ENCODE measurements around the gene MUC5AC. TPM values are rescaled to one million over a fixed set of nuclear protein-coding genes. Genes with fewer than 3 reads are reported as not detected.

The MUC5AC gene
- total RNA-seq, 1 experiment from 2014 or later, result under 0.01 TPM

DNA sequence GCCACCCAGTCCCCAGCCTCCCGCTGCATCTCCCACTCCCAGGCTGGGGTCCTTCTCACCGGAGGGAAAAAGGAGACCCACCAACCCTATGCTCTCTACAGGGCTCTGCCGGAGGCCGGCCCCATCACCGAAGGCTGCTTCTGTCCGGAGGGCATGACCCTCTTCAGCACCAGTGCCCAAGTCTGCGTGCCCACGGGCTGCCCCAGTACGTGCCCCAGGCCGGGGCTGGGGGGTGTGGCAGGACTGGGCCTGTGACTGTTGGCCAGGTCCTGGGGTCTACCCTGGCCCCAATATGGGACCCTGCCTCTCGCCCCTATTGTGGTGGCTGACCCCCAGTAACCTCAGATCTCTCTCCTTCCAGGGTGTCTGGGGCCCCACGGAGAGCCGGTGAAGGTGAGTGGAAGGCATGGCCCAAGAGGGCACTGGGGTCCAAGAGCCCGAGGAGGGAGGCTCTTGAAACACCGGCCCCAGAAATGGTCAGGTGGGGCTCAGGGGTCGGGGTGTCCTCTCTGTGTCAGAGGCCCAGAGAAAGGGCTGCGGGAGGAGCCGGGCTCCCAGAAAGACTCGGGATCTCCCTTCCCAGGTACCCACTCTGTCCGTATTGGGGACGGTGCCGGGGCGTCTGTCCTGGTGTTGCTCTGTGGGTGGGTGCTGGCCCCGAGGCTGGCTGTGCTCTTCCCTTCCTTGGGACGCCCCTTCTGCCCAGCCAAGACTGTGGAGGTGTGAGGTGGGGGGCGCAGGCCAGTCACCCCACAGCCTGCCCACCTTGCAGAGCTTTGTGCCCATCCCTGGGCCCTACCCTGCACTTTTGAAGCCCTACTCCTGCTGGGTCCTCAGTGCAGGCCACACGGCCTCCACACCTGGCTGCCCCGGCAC is 39.0 kb downstream of the MUC5AC start:
- BruUV-seq (replicated peaks), result no TSS peak
- no peaks in the 10 kb centered on the region for H3K9me2 ChIP-seq (ENCODE audit: insufficient read depth)
- no peak overlapping the region for H3K4me2 ChIP-seq (ENCODE audit: low read length)
- no peak overlapping the region for H3K9ac ChIP-seq (ENCODE audit: low read length)
- intact Hi-C loops (cut with micrococcal nuclease), result no loop called here
- no peak overlapping the region for H2AFZ ChIP-seq (ENCODE audit: low read depth, low read length, poor library complexity, severe bottlenecking)
- H3K36me3 ChIP-seq (ENCODE audit: control insufficient read depth in 1 of 2, insufficient read depth in 2 of 2, low read length in 2 of 2), result no peaks in the 10 kb centered on the region
- no peaks in the 10 kb centered on the region for H3K27me3 ChIP-seq (ENCODE audit: insufficient read depth, low read length)
- no peaks in the 10 kb centered on the region for H3K79me2 ChIP-seq (ENCODE audit: insufficient read depth, low read length)
- no peak overlapping the region for H3K27ac ChIP-seq (ENCODE audit: low read depth, low read length)
- CTCF ChIA-PET, result no interaction called here
- no peak for DNase-seq (ENCODE audit: low read depth, low spot score)
- RAD21 ChIA-PET (ENCODE audit: low non-redundant PET in 1 of 2, low total read pairs in 2 of 2, uncharacterized antibody in 2 of 2, unreplicated experiment in 2 of 2), result no interaction called here
- no peaks in the 10 kb centered on the region for H3K9me3 ChIP-seq (ENCODE audit: control insufficient read depth in 1 of 2, insufficient read depth in 1 of 2, low read depth in 1 of 2, low read length in 2 of 2)
- no peaks in the 10 kb centered on the region for H4K20me1 ChIP-seq (ENCODE audit: insufficient read depth)
- ATAC-seq, result no peak
- POLR2A ChIA-PET, result no interaction called here
- H3K4me3 ChIP-seq (replicated peaks in 1 of 2; ENCODE audit: low read depth in 1 of 2, low read length in 2 of 2), result no peak overlapping the region
- no peak for TF ChIP-seq POLR2AphosphoS5 (IDR thresholded peaks at IDR 0.05; ENCODE audit: low read depth, low read length)
- TF ChIP-seq SP1 (IDR thresholded peaks at IDR 0.05; ENCODE audit: low read depth), result no peak
- TF ChIP-seq SRF (IDR thresholded peaks at IDR 0.05; ENCODE audit: low read depth), result no peak
- no peak for TF ChIP-seq CTCF (IDR thresholded peaks at IDR 0.05 in 2 of 3, conservative IDR thresholded peaks at IDR 0.05 in 1 of 3; ENCODE audit: borderline replicate concordance in 1 of 3, insufficient read depth in 1 of 3, low read depth in 2 of 3, low read length in 2 of 3)
- H3K4me1 ChIP-seq (ENCODE audit: control insufficient read depth in 1 of 2, insufficient read depth in 2 of 2, low read length in 2 of 2), result no peaks in the 10 kb centered on the region

- H3K4me3 ChIP-seq (replicated peaks in 1 of 2; ENCODE audit: low read depth in 1 of 2, low read length in 2 of 2), result no peak overlapping the region
- no peaks in the 10 kb centered on the region for H3K9me2 ChIP-seq (ENCODE audit: insufficient read depth)
- ATAC-seq (no peak), DNase-seq (ENCODE audit: low read depth, low spot score) (no peak)
- no peak overlapping the region for H3K27ac ChIP-seq (ENCODE audit: low read depth, low read length)
- no peaks in the 10 kb centered on the region for H3K79me2 ChIP-seq (ENCODE audit: insufficient read depth, low read length)
- CTCF ChIA-PET, result no interaction called here
- no TSS peak for BruUV-seq (replicated peaks)
- no peak overlapping the region for H2AFZ ChIP-seq (ENCODE audit: low read depth, low read length, poor library complexity, severe bottlenecking)
- intact Hi-C loops (cut with micrococcal nuclease), result no loop called here
- H3K9ac ChIP-seq (ENCODE audit: low read length), result no peak overlapping the region
- TF ChIP-seq JUND (IDR thresholded peaks at IDR 0.05) (no peak), SRF (IDR thresholded peaks at IDR 0.05; ENCODE audit: low read depth) (no peak)
- no peaks in the 10 kb centered on the region for H3K27me3 ChIP-seq (ENCODE audit: insufficient read depth, low read length)
- H4K20me1 ChIP-seq (ENCODE audit: insufficient read depth), result no peaks in the 10 kb centered on the region
- no peak overlapping the region for H3K4me2 ChIP-seq (ENCODE audit: low read length)
- no peaks in the 10 kb centered on the region for H3K36me3 ChIP-seq (ENCODE audit: control insufficient read depth in 1 of 2, insufficient read depth in 2 of 2, low read length in 2 of 2)
- RAD21 ChIA-PET (ENCODE audit: low non-redundant PET in 1 of 2, low total read pairs in 2 of 2, uncharacterized antibody in 2 of 2, unreplicated experiment in 2 of 2), result no interaction called here
- no peaks in the 10 kb centered on the region for H3K4me1 ChIP-seq (ENCODE audit: control insufficient read depth in 1 of 2, insufficient read depth in 2 of 2, low read length in 2 of 2)
- POLR2A ChIA-PET, result no interaction called here
- H3K9me3 ChIP-seq (ENCODE audit: control insufficient read depth in 1 of 2, insufficient read depth in 1 of 2, low read depth in 1 of 2, low read length in 2 of 2), result no peaks in the 10 kb centered on the region
These were observed 39.7 kb downstream of the MUC5AC start for GRCh38 chr11:1197431-1197885.
